ENCODE results near the gene CLEC18B. TPM values are rescaled to one million over a fixed set of nuclear protein-coding genes. Genes with fewer than 3 reads are reported as not detected.
A peak's percentile ranks its signal among the peaks of the same experiment; 100 is the strongest.

The CLEC18B gene
- total and polyA plus RNA-seq, 2 of the 4 experiments (the other 2 are of a cell fraction), result 0.17 TPM; not detected in 1

- Histone ChIP-seq H3K36me3 (ENCODE audit: control insufficient read depth, insufficient read depth, low read length) (no peaks in the 10 kb centered on the region), H4K8ac (ENCODE audit: low read depth in 2 of 2, low read length in 2 of 2) (peak overlapping the region in 1 of 2 experiments; percentile 74; a peak in 2 of 4 replicates), H3K14ac (replicated peaks; ENCODE audit: low read depth, low read length) (peak overlapping the region; percentile 25; the same call in 1 of the 2 replicates), H4K20me1 (ENCODE audit: insufficient read depth, low read length) (no peaks in the 10 kb centered on the region), H3K4ac (ENCODE audit: low read depth, low read length) (peak overlapping the region; percentile 53), H3K27ac (ENCODE audit: insufficient read depth, low read length) (no peak overlapping the region; the same call in 1 of the 2 replicates), H2AK9ac (replicated peaks; ENCODE audit: low read depth, low read length, poor library complexity) (peak overlapping the region; percentile 26), H2BK120ac (ENCODE audit: low read depth, low read length) (peak overlapping the region; percentile 63), H3K9me3 (ENCODE audit: control insufficient read depth, insufficient read depth, low read length) (no peaks in the 10 kb centered on the region), H3K4me2 (ENCODE audit: low read depth, low read length) (no peak overlapping the region), H3K23ac (ENCODE audit: low read depth, low read length) (peak overlapping the region; percentile 60; the same call in 1 of the 2 replicates), H2AK5ac (ENCODE audit: low read depth, low read length) (no peak overlapping the region), H3K9ac (ENCODE audit: low read depth, low read length) (no peak overlapping the region), H3K27me3 (ENCODE audit: control insufficient read depth, insufficient read depth, low read length) (no peaks in the 10 kb centered on the region), H4K91ac (ENCODE audit: insufficient read depth, low read depth, low read length) (no peak overlapping the region), H3K9me1 (ENCODE audit: insufficient read depth, low read length) (no peaks in the 10 kb centered on the region), H3K56ac (ENCODE audit: extremely low read depth, insufficient read depth, low read length) (no peak overlapping the region), H3K4me1 (ENCODE audit: control insufficient read depth, insufficient read depth, low read length) (peaks cover 7% of the 10 kb centered on the region; the same call in 1 of the 2 replicates), H2AFZ (replicated peaks; ENCODE audit: low read length, poor library complexity) (peak overlapping the region; percentile 53), H2BK5ac (ENCODE audit: low read depth, low read length, poor library complexity, severe bottlenecking) (peak overlapping the region; percentile 47), H2BK20ac (ENCODE audit: low read depth, low read length) (no peak overlapping the region), H4K5ac (ENCODE audit: low read depth, low read length) (peak overlapping the region; percentile 57), H3K4me3 (ENCODE audit: insufficient read depth, low read depth, low read length) (no peak overlapping the region), H3K18ac (ENCODE audit: low read depth, low read length) (0 out of 2 replicates have a peak overlapping the region, but pooled peaks have one; percentile 63), H2BK15ac (ENCODE audit: low read depth, low read length) (no peak overlapping the region), H3K79me1 (ENCODE audit: low read depth in 1 of 2, low read length in 2 of 2) (no peaks in the 10 kb centered on the region)
- in situ Hi-C loops (cut with MboI; ENCODE audit: low sequenced_read_pairs) (loop anchor here (10.0 kb wide), 1 partner anchor 127 kb away; no protein-coding TSS in a partner anchor), intact Hi-C loops (cut with micrococcal nuclease) (no loop called here), dilution Hi-C loops (cut with HindIII; ENCODE audit: low sequenced_read_pairs, unreplicated experiment) (no loop called here)
- CTCF ChIA-PET, result no interaction called here
- DNase-seq, result no peak
- WGBS, 2 experiments (ENCODE audit: extremely low coverage in 2 of 2, insufficient read length in 1 of 2), result 100% methylated on average over 1 of the region's 5 CpGs; no CpG with 5 or more reads in 1 of the 2 experiments
- peak; percentile 30 for ATAC-seq (ENCODE audit: low read depth)
- BruUV-seq (replicated peaks), result no TSS peak
- POLR2A ChIA-PET (ENCODE audit: unreplicated experiment), result no interaction called here
- TF ChIP-seq RAD21 (IDR thresholded peaks at IDR 0.05; ENCODE audit: low read length), result no peak
- TF ChIP-seq MAFK (IDR thresholded peaks at IDR 0.05; ENCODE audit: low read depth, low read length), result no peak
- no peak for TF ChIP-seq CTCF (conservative IDR thresholded peaks at IDR 0.05; ENCODE audit: low read depth, low read length)
- TF ChIP-seq MAZ (IDR thresholded peaks at IDR 0.05; ENCODE audit: borderline replicate concordance, low read depth, low read length), result no peak
- TF ChIP-seq RCOR1 (IDR thresholded peaks at IDR 0.05; ENCODE audit: insufficient replicate concordance, low read length), result no peak
- no peak for TF ChIP-seq NFE2L2 (IDR thresholded peaks at IDR 0.05; ENCODE audit: low read depth, low read length)
- no peak for TF ChIP-seq SMC3 (IDR thresholded peaks at IDR 0.05; ENCODE audit: low read depth, low read length)
These were observed 10.2 kb upstream of the CLEC18B start for GRCh38 chr16:74431516-74431915.

Data from IMR-90 (cell line).